Prostate gland (tissue), 2 donors: ENCODE data around the gene SMIM20.

ENCODE experiments used
- POLR2A ChIP-seq: fragments of 450-650 bp; IDR thresholded peaks from one replicate; pipeline ENCODE4 v1.6.1; 2016; ENCODE audit warnings: antibody characterized with exemption, mild to moderate bottlenecking
- POLR2AphosphoS5 ChIP-seq: sonication (generic); formaldehyde crosslinking; IDR thresholded peaks from one replicate; pipeline ENCODE4 v1.6.1; 2017; ENCODE audit warnings: antibody characterized with exemption
- TF ChIP-seq, protein P1 (sequence below), 4 experiments: fragments of 200-600 bp in 2 of 4; fragments of 450-650 bp in 2 of 4; sonication (generic) in 2 of 4; IDR thresholded peaks; 1 replicate in 3 of 4; 2 replicates in 1 of 4; pipeline ENCODE4 v1.5.1; 2016 to 2019; ENCODE audit warnings: antibody characterized with exemption in 4 of 4, mild to moderate bottlenecking in 2 of 4, moderate library complexity in 2 of 4

DNA sequence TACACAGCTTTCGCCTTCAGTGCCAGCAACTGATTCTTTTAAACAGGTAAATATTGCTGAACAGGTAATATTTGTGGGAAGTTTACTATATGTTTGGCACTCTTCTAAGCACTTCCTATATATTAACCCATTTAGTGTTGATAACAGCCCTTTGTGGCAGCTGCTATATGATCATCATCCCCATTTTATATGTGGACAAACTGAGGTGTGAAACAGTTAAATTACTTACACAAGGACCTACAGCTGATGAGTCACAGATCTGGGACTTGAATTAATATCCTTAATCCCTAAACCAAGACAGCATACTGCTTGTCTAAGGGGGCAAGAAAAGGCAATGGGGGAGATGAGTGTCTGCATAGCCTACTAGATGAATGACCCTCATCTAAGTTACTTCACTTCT is 2.9 kb downstream of the SMIM20 start:
- TF ChIP-seq, protein P1, sequence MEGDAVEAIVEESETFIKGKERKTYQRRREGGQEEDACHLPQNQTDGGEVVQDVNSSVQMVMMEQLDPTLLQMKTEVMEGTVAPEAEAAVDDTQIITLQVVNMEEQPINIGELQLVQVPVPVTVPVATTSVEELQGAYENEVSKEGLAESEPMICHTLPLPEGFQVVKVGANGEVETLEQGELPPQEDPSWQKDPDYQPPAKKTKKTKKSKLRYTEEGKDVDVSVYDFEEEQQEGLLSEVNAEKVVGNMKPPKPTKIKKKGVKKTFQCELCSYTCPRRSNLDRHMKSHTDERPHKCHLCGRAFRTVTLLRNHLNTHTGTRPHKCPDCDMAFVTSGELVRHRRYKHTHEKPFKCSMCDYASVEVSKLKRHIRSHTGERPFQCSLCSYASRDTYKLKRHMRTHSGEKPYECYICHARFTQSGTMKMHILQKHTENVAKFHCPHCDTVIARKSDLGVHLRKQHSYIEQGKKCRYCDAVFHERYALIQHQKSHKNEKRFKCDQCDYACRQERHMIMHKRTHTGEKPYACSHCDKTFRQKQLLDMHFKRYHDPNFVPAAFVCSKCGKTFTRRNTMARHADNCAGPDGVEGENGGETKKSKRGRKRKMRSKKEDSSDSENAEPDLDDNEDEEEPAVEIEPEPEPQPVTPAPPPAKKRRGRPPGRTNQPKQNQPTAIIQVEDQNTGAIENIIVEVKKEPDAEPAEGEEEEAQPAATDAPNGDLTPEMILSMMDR (IDR thresholded peaks at IDR 0.05) = no peak
- TF ChIP-seq POLR2AphosphoS5 (no peak), POLR2A (no peak)
